Activated naive CD8-positive, alpha-beta T cell treated with anti-CD3 and anti-CD28 coated beads, Interleukin-2, amount 50 U/mL, for 24 hours (primary cell): Measurements from ENCODE around the gene AKAP13.

Source experiments
- ATAC-seq: fragments of 150-1000 bp; cut with Tn5 transposase; one replicate; pipeline ENCODE4 v1.10.0; 2021
- DNase-seq: peaks from one replicate; pipeline ENCODE4 v3.0.0; 2021
- H3K27ac Mint-ChIP-seq: one replicate; pipeline ENCODE4 v1.8.0; 2021; ENCODE audit warnings: mild to moderate bottlenecking, mixed read lengths
- H3K27me3 Mint-ChIP-seq: one replicate; pipeline ENCODE4 v1.8.0; 2021; ENCODE audit warnings: mixed read lengths
- H3K36me3 Mint-ChIP-seq: one replicate; pipeline ENCODE4 v1.8.0; 2021; ENCODE audit warnings: low read depth, mixed read lengths
- H3K4me1 Mint-ChIP-seq: one replicate; pipeline ENCODE4 v1.8.0; 2021; ENCODE audit warnings: mixed read lengths
- H3K4me3 Mint-ChIP-seq: one replicate; pipeline ENCODE4 v1.8.0; 2021; ENCODE audit warnings: mild to moderate bottlenecking, moderate library complexity, mixed read lengths
- H3K9me3 Mint-ChIP-seq: one replicate; pipeline ENCODE4 v1.8.0; 2021; ENCODE audit warnings: mixed read lengths

The AKAP13 gene

DNA sequence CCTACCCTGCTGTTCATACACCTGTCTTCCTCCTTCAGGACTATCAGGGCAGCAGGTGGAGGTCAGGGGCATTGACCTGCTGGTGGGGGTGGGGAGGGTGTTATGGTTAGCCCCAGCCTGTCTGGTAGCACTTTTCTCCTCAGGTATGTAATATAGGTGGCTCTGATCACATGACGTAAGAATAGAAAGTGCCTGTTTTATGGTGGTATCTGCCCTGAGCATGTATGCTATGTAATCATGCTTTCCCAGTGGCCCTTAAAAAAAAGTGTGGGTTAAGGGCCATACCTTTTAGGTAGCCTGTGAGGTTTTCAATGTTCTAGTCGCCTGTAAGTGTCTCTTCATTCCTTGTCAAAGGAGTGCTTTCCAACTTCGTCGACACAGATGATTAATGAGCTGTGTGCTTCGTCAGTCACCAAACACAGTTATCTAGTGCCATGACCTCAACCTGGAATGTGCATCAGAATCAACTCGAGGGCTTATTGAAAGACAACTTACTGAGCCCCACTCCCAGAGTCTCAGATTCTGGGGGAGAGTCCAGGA is 328.1 kb downstream of the AKAP13 start:
- no peak for DNase-seq
- Mint-ChIP-seq H3K27me3 (no peaks in the 10 kb centered on the region), H3K4me1 (peaks cover 89% of the 10 kb centered on the region), H3K27ac (peak overlapping the region; percentile 97), H3K9me3 (no peaks in the 10 kb centered on the region), H3K36me3 (peaks cover 46% of the 10 kb centered on the region), H3K4me3 (peak overlapping the region; percentile 81)
- ATAC-seq: no peak

DNA sequence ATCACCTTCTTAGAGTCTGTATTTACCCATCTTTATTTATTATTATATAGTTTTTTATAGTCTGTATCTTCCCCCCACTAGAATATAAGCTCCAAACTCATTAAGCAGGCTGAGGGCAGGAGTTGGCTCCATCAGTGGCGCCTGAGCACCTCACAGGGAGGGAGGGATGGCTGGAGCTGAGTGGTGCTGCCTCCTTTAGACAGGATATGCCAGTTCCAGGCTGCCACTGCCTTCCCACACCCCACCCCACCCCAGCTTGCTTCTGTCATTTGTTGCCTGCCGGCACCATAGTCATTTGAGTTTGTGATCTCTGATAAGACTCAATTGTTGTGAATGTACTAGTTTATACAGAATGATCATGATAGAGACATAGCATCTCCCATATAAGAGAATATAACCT is 328.8 kb downstream of the AKAP13 start:
- H3K27ac Mint-ChIP-seq: peak overlapping the region; percentile 97
- peaks cover 82% of the 10 kb centered on the region for H3K4me1 Mint-ChIP-seq
- no peak overlapping the region for H3K4me3 Mint-ChIP-seq
- ATAC-seq: no peak
- H3K9me3 Mint-ChIP-seq: no peaks in the 10 kb centered on the region
- no peak for DNase-seq
- peaks cover 50% of the 10 kb centered on the region for H3K36me3 Mint-ChIP-seq
- H3K27me3 Mint-ChIP-seq: no peaks in the 10 kb centered on the region

DNA sequence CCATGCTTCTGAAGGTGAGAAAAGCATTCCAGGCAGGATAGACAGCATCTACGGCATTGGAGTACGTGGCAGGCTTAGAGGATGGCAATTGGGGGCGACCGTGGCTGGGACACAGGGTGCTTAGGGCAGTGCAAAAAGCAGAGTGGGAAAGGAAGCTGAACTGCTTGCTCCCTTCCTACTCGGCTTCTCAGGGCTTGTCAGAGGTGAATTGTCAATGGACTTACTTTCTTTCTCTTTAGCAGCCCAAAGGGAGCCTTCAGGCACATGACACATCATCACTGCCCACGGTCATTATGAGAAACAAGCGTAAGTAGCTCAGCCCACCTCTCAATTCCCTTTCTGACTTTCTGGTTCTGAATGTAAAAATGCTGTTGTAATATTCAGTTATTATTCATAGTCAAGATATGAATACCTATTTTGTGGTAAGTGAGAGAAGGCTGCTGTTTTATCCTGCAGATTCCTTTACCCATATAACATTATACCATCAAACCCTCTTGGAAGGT is 330.0 kb downstream of the AKAP13 start:
- H3K27me3 Mint-ChIP-seq: no peaks in the 10 kb centered on the region
- peak overlapping the region; percentile 39 for H3K4me3 Mint-ChIP-seq
- peak overlapping the region; percentile 89 for H3K27ac Mint-ChIP-seq
- DNase-seq (peak; percentile 25), ATAC-seq (peak; percentile 64)
- H3K36me3 Mint-ChIP-seq: peaks cover 54% of the 10 kb centered on the region
- H3K4me1 Mint-ChIP-seq: peaks cover 73% of the 10 kb centered on the region
- no peaks in the 10 kb centered on the region for H3K9me3 Mint-ChIP-seq

DNA sequence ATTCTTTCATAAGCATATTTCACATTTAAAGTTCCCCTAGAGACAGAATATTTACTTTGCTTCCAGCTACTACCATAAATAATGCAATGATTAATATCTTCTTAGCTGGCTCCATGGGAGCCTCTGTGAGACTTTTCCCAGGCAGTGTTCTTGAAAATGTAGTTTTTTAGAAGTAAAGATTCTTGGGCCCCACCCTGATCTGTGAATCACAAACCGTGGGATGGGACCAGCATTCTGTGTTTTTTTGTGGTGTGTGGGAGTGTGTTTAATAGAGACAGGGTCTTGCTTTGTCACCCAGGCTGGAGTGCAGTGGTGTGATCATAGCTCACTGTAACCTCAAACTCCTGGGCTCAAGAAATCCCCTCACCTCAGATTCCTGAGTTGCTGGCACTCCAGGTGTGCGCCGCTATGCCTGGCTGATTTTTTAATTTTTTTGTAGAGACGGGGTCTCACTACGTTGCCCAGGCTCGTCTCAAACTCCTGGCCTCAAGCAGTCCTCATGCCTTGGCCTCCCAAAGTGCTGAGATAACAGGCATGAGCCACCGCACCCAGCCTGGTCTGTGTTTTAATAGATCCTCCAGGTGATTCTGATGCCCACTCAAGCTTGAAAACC is 331.3 kb downstream of the AKAP13 start:
- peaks cover 57% of the 10 kb centered on the region for H3K36me3 Mint-ChIP-seq
- ATAC-seq (no peak), DNase-seq (no peak)
- no peaks in the 10 kb centered on the region for H3K27me3 Mint-ChIP-seq
- no peak overlapping the region for H3K4me3 Mint-ChIP-seq
- H3K4me1 Mint-ChIP-seq: peaks cover 63% of the 10 kb centered on the region
- H3K9me3 Mint-ChIP-seq: no peaks in the 10 kb centered on the region
- peak overlapping the region; percentile 61 for H3K27ac Mint-ChIP-seq

DNA sequence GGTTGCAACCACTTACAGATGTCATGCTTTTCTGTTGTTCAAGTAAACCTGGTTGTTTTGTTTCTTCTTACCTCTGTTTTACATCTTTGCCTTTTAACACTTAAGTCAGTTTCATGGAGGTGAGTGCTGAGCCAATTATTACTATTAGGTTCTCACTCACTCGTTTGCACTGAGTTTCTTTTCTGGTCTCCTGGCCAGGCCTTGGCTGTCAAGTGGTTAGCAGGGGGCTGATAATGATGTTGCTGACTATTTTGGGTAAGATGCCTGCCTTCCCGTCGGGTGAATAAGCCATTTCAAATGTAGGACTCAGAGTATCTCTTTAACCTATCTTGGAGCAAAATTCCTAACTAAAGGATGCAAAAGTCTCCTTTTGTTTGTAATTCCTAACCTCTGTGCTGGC is 335.9 kb downstream of the AKAP13 start:
- DNase-seq (no peak), ATAC-seq (no peak)
- no peak overlapping the region for H3K4me3 Mint-ChIP-seq
- peak overlapping the region; percentile 37 for H3K27ac Mint-ChIP-seq
- H3K36me3 Mint-ChIP-seq: peaks cover 63% of the 10 kb centered on the region
- H3K27me3 Mint-ChIP-seq: no peaks in the 10 kb centered on the region
- H3K9me3 Mint-ChIP-seq: no peaks in the 10 kb centered on the region
- H3K4me1 Mint-ChIP-seq: peaks cover 44% of the 10 kb centered on the region

DNA sequence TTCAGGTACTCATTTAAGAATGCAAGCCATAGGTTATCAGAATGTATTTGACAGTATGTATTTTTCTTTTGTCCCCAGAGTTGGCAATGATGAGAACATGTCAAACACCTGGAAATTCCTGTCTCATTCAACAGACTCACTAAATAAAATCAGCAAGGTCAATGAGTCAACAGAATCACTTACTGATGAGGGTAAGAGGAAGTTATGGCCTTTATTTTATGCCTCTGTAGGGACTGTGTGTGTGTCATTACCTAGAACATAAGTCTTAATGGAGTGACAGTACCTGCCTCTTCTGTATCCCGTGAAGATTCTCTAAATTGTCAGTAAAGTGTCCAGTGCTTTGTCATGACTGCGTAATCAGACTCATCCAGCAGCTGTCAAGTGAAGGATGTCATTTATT is 336.8 kb downstream of the AKAP13 start:
- ATAC-seq (peak; percentile 35), DNase-seq (no peak)
- H3K27ac Mint-ChIP-seq: peak overlapping the region; percentile 41
- H3K4me1 Mint-ChIP-seq: peaks cover 42% of the 10 kb centered on the region
- H3K27me3 Mint-ChIP-seq: no peaks in the 10 kb centered on the region
- H3K9me3 Mint-ChIP-seq: no peaks in the 10 kb centered on the region
- H3K4me3 Mint-ChIP-seq: no peak overlapping the region
- H3K36me3 Mint-ChIP-seq: peaks cover 62% of the 10 kb centered on the region

DNA sequence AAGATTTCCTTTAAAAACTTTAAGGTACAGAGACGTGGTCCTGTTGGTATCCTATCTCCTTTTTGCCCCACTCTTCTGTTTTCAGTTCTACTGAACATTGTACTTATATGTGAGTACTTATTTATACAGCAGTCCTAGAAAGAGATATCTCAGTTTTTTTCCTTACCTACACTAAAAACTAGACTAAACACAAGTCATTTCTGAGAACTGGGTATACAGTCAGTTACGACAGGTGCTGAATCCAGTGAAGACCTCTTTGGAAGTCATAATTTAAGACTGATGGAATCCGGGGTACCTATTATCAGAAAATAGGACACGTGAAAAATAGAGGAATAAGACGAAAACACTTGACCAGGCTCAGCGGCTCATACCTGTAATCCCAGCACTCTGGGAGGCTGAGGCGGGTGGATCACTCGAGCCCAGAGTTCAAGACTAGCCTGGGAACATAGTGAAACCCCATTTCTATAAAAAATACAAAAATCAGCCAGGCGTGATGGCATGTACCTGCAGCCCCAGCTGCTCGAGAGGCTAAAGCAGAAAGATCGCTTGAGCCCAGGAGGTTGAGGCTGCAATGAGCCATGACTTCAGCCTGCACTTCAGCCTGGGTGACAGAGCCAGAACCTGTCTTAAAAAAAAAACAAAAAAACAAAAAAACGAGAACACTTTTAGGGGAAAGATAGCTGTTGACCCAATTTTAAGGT is 338.0 kb downstream of the AKAP13 start:
- Mint-ChIP-seq H3K36me3 (peaks cover 68% of the 10 kb centered on the region), H3K9me3 (no peaks in the 10 kb centered on the region), H3K4me3 (no peak overlapping the region), H3K27me3 (no peaks in the 10 kb centered on the region), H3K27ac (peak overlapping the region; percentile 41), H3K4me1 (peaks cover 42% of the 10 kb centered on the region)
- no peak for DNase-seq
- ATAC-seq: no peak

DNA sequence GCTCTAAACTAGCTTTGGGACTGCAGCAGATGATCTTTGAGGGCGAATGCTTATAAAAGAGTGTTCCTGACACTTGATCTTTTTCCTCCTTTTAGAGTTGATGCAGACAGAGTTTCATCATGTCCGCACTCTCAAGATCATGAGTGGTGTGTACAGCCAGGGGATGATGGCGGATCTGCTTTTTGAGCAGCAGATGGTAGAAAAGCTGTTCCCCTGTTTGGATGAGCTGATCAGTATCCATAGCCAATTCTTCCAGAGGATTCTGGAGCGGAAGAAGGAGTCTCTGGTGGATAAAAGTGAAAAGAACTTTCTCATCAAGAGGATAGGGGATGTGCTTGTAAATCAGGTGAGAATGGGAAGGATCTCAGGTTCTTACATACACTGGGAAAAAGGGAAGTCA is 338.6 kb downstream of the AKAP13 start:
- Mint-ChIP-seq H3K27ac (peak overlapping the region; percentile 50), H3K27me3 (no peaks in the 10 kb centered on the region), H3K9me3 (no peaks in the 10 kb centered on the region), H3K36me3 (peaks cover 68% of the 10 kb centered on the region), H3K4me3 (no peak overlapping the region), H3K4me1 (peaks cover 46% of the 10 kb centered on the region)
- no peak for ATAC-seq
- DNase-seq: no peak

DNA sequence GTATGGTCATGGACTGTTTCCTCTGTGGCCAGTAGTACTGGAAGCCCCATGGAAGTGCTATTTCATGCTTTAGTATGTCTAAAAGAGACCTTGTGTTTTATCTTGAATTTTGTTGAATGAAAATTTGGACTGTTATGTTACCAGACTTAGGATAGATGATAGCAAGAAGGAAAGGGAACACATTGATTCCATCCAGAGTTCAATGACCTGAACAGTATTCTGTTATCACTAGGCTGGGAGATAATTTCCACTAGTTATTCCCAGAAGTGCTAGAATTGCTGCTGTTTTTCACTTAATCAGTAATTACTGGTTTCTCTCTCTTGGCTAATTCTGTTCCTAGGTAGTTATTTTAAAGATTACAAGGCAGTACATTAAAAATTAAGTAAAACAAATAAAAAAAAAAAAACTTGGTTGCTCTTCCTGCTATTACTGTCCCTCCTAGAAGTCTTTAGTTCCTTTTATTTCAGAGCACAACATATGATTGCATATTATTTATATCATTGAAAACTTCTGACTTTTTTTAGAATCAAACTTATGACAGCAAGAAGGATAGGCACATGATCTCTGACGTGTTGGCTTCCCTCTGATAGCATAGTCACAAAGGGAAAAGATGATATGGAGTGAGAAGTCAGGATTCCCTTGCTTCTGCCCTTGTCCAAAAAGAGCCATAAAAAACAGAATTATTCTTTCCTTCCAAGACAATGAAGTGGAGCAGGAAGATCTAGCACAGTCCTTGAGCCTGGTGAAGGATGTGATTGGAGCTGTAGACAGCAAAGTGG is 342.2 kb downstream of the AKAP13 start:
- peaks cover 71% of the 10 kb centered on the region for H3K36me3 Mint-ChIP-seq
- no peaks in the 10 kb centered on the region for H3K27me3 Mint-ChIP-seq
- DNase-seq (no peak), ATAC-seq (no peak)
- no peak overlapping the region for H3K4me3 Mint-ChIP-seq
- H3K27ac Mint-ChIP-seq: peak overlapping the region; percentile 31
- no peaks in the 10 kb centered on the region for H3K9me3 Mint-ChIP-seq
- peaks cover 61% of the 10 kb centered on the region for H3K4me1 Mint-ChIP-seq

DNA sequence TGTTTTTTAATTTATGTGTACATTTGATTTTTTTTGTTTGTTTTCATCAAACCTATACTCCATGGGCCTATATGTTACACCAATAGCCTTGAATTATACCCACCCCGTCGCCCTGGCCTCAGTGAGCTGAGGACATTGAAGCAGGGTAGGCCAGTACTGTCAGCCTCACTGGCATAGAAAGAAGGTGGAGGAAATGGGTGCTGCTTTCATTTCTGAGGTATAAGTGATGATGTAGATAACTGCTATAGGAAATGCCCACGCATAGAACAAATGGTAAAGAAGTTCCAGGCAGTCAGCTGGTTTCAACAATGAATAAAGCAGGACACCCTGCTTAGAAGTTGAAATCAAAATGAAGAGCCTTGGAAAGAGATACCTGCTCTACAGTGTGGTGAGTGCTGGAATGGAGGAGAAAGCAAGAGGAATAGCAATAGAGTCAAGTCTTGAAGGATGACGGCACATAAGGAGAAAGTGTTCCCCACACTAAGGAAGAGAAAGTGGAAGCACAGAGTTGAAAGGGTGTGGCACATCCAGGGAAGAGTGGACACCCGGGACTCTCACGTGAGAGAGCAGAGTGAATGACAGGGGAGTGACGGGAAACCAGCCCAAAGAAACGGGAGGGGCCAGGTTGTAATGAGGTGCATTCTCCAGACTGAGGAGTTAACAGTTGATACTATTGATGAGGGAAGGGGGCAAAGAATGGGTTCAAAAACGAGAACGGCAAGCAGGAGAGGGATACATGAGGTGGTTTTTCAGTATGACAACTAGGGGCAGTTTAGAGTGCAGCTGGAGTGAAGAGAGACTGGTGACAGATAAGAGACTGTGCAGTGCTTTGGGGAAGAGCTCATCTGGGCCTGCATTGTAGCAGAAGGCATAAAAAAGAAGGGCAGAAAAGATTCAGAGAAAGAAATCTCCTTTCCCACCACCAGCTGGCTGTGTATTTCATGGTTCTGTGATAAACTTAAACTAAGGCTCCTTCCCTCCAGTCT is 343.9 kb downstream of the AKAP13 start:
- Mint-ChIP-seq H3K4me1 (peaks cover 56% of the 10 kb centered on the region), H3K9me3 (no peaks in the 10 kb centered on the region), H3K27me3 (no peaks in the 10 kb centered on the region), H3K4me3 (peak overlapping the region; percentile 62), H3K27ac (peak overlapping the region; percentile 91), H3K36me3 (peaks cover 62% of the 10 kb centered on the region)
- DNase-seq (no peak), ATAC-seq (peak; percentile 53)

DNA sequence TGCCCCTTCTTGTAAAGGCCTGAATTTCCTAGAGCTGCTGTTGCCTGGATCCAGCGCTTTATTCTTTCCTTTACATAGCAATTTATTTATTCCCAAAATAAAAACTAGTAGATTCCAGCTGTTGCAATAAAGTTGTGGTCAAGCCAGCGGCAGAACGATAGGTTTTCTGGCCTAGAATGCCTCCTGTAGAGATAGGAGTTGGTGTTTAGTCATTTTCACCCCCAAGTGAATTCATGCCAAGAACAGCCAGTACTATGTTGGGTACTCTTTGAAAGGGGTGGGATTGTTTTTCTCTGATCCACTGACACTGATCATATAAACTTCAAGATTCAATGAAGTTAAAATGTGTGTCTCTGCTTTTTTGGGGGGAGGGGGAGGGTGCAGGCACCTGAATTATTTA is 344.6 kb downstream of the AKAP13 start:
- H3K36me3 Mint-ChIP-seq: peaks cover 63% of the 10 kb centered on the region
- DNase-seq (no peak), ATAC-seq (no peak)
- no peaks in the 10 kb centered on the region for H3K9me3 Mint-ChIP-seq
- H3K27me3 Mint-ChIP-seq: no peaks in the 10 kb centered on the region
- peak overlapping the region; percentile 91 for H3K27ac Mint-ChIP-seq
- H3K4me1 Mint-ChIP-seq: peaks cover 61% of the 10 kb centered on the region
- H3K4me3 Mint-ChIP-seq: no peak overlapping the region

DNA sequence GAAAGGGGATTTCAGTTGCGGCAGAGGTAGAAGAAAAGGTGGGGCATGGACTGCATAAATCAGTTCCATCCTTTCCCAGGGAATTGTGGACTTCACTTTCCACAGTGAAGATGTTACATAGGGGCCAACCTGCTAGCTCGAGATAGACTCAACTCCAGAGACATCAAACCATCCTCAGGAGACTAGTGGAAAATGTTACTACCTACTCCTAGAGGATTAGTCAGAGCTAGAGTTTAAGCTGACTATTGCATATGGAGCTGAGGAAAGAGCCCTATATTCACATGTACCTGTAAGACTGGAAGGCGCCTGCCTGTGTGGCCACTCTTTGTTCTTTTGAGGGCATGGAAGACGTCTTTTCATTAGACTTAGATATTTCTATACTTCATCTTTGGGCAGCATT is 345.2 kb downstream of the AKAP13 start:
- Mint-ChIP-seq H3K27me3 (no peaks in the 10 kb centered on the region), H3K9me3 (no peaks in the 10 kb centered on the region), H3K27ac (peak overlapping the region; percentile 57), H3K4me1 (peaks cover 61% of the 10 kb centered on the region), H3K36me3 (peaks cover 68% of the 10 kb centered on the region), H3K4me3 (no peak overlapping the region)
- DNase-seq: no peak
- ATAC-seq: peak; percentile 72

DNA sequence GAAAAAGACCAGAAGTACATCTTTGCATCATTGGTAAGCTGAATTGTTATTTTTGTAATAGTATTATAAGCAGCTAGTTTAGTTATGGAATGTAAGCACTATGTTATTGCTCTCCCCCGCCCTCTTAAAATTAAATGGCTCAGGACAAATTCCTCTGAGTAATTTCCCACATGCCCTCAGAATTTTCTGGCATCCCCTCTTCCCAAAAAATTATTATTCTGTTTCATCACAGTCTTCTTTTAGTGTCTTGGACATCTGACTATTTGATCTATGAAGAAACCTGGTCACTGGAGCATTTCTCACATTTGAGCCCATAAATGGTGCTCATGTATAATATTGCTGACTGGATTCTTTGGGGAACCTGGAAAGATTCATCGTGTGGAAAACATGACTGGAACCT is 346.1 kb downstream of the AKAP13 start:
- no peaks in the 10 kb centered on the region for H3K27me3 Mint-ChIP-seq
- peaks cover 55% of the 10 kb centered on the region for H3K4me1 Mint-ChIP-seq
- H3K4me3 Mint-ChIP-seq: no peak overlapping the region
- no peak for DNase-seq
- no peak for ATAC-seq
- H3K9me3 Mint-ChIP-seq: no peaks in the 10 kb centered on the region
- peaks cover 68% of the 10 kb centered on the region for H3K36me3 Mint-ChIP-seq
- H3K27ac Mint-ChIP-seq: peak overlapping the region; percentile 28

DNA sequence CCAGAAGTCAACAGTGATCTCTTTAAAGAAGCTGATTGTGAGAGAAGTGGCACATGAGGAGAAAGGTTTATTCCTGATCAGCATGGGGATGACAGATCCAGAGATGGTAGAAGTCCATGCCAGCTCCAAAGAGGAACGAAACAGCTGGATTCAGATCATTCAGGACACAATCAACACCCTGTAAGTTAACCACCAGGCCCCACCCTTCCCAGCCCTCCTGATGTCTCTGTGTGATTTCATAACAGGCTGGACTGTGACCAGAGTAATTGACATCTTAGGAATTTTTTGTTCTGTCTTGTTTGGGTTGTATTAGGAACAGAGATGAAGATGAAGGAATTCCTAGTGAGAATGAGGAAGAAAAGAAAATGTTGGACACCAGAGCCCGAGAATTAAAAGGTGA is 346.7 kb downstream of the AKAP13 start:
- Mint-ChIP-seq H3K9me3 (no peaks in the 10 kb centered on the region), H3K4me3 (no peak overlapping the region), H3K4me1 (peaks cover 51% of the 10 kb centered on the region), H3K27ac (peak overlapping the region; percentile 28), H3K36me3 (peaks cover 66% of the 10 kb centered on the region), H3K27me3 (no peaks in the 10 kb centered on the region)
- no peak for DNase-seq
- ATAC-seq: no peak
